ENCODE results near the gene CHRNB4.

The CHRNB4 gene

GRCh38 chr15:78675617-78676360, 34.8 kb upstream of the CHRNB4 start:
- H3K27me3 Mint-ChIP-seq, result no peaks in the 10 kb centered on the region
- no peak overlapping the region for H3K4me3 Mint-ChIP-seq
- intact Hi-C loops (cut with micrococcal nuclease), result no loop called here
- H3K9me3 Mint-ChIP-seq, result peaks cover 6% of the 10 kb centered on the region
- no peak overlapping the region for H3K27ac Mint-ChIP-seq
- peaks cover 6% of the 10 kb centered on the region for H3K4me1 Mint-ChIP-seq (ENCODE audit: low read depth)
- H3K36me3 Mint-ChIP-seq (ENCODE audit: low read depth), result no peaks in the 10 kb centered on the region

GRCh38 chr15:78675206-78675605, 34.2 kb upstream of the CHRNB4 start:
- H3K4me3 Mint-ChIP-seq, result no peak overlapping the region
- no peaks in the 10 kb centered on the region for H3K4me1 Mint-ChIP-seq (ENCODE audit: low read depth)
- no peaks in the 10 kb centered on the region for H3K36me3 Mint-ChIP-seq (ENCODE audit: low read depth)
- H3K27me3 Mint-ChIP-seq, result no peaks in the 10 kb centered on the region
- intact Hi-C loops (cut with micrococcal nuclease), result no loop called here
- no peak overlapping the region for H3K27ac Mint-ChIP-seq
- peaks cover 6% of the 10 kb centered on the region for H3K9me3 Mint-ChIP-seq

DNA sequence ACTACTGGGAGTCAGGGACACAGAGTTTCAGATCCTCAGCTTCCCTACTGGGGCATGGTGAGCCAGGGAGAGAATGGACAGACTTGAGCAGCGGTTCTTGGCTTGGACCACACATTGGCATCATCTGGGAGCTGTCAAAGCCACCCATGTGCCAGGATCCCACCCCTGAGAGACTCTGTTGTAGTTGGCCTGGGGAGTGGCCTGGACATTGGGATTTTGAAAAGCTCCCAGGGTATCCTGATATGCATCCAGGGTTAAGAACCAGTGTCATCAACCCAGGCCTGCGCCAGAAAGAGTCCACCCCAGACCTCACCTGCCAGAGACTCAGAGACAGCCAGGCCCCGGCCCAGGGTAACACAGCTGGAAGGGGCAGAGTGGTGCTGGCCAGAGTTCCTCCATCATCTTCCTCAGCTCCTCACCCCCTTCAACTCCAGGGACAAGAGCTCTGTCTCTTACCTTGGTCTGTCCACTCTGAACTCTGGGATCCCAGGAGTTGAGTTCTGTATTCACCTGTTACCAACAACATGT, 33.0 kb upstream of the CHRNB4 start:
- Mint-ChIP-seq H3K27me3 (peaks cover under 1% of the 10 kb centered on the region), H3K27ac (no peak overlapping the region), H3K36me3 (ENCODE audit: low read depth) (no peaks in the 10 kb centered on the region), H3K9me3 (peaks cover 6% of the 10 kb centered on the region), H3K4me3 (no peak overlapping the region), H3K4me1 (ENCODE audit: low read depth) (no peaks in the 10 kb centered on the region)
- intact Hi-C loops (cut with micrococcal nuclease), result no loop called here

GRCh38 chr15:78673476-78673875, 32.5 kb upstream of the CHRNB4 start:
- Mint-ChIP-seq H3K9me3 (peaks cover 6% of the 10 kb centered on the region), H3K4me3 (no peak overlapping the region), H3K4me1 (ENCODE audit: low read depth) (no peaks in the 10 kb centered on the region), H3K27ac (no peak overlapping the region), H3K36me3 (ENCODE audit: low read depth) (no peaks in the 10 kb centered on the region), H3K27me3 (peaks cover 2% of the 10 kb centered on the region)
- intact Hi-C loops (cut with micrococcal nuclease), result no loop called here

- Mint-ChIP-seq H3K27ac (no peak overlapping the region), H3K36me3 (ENCODE audit: low read depth) (no peaks in the 10 kb centered on the region), H3K9me3 (peaks cover 6% of the 10 kb centered on the region), H3K27me3 (peaks cover 2% of the 10 kb centered on the region), H3K4me1 (ENCODE audit: low read depth) (no peaks in the 10 kb centered on the region), H3K4me3 (no peak overlapping the region)
- intact Hi-C loops (cut with micrococcal nuclease), result no loop called here
These were observed 31.4 kb upstream of the CHRNB4 start for GRCh38 chr15:78672285-78673014.

DNA sequence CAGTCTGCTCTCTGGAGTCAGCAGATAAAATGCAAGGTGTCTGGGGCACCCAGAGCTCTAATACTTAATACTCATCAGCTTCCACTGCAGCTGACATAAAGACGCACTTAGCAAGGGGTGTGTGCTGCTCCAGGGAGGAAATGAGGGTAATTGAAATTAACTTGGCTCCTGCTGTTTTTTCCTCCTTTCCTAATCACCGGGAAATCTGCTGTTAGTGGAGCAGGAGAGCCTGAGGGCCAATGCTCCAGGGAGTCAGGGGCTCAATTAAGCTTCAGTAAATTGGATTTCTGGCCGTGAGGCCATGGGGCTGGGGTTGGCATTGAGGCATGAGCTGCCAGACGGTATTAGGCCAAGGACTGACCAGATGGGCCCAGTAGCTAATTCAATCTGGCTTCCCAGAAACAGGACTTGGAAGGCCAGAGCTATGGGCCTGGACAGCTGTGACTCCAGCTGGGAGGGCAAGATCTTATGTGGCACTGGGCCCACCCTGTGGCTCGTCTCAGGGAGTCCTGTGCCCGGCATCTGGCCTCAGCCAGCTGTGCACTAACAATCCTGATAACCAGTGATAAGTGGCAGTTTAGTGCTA, 30.7 kb upstream of the CHRNB4 start:
- Mint-ChIP-seq H3K36me3 (ENCODE audit: low read depth) (no peaks in the 10 kb centered on the region), H3K27me3 (peaks cover 2% of the 10 kb centered on the region), H3K27ac (no peak overlapping the region), H3K9me3 (peaks cover 6% of the 10 kb centered on the region), H3K4me1 (ENCODE audit: low read depth) (no peaks in the 10 kb centered on the region), H3K4me3 (no peak overlapping the region)
- intact Hi-C loops (cut with micrococcal nuclease), result no loop called here

DNA sequence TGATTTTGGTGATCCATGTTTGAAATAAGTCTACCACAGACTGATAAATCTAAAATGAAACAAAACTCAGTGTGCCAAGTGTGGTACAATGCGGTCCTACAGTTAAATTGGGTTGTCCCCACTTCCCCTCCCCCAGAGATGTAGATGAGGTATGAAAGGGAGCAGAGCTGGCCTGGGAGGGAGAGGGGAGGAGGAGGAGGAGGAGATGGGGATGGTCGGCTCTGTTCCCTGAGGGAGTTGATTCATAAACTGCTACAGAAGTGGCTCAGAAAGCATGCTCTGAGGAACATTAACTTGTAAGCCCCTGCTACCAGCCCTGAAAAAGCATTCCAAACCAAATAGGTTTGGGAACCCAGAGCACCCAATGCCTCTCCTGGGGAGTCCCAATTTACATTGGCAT, 28.0 kb upstream of the CHRNB4 start:
- intact Hi-C loops (cut with micrococcal nuclease), result no loop called here
- Mint-ChIP-seq H3K4me1 (ENCODE audit: low read depth) (peaks cover 4% of the 10 kb centered on the region), H3K9me3 (peaks cover 6% of the 10 kb centered on the region), H3K36me3 (ENCODE audit: low read depth) (no peaks in the 10 kb centered on the region), H3K27ac (no peak overlapping the region), H3K4me3 (no peak overlapping the region), H3K27me3 (peaks cover 3% of the 10 kb centered on the region)

GRCh38 chr15:78667578-78668236, 26.7 kb upstream of the CHRNB4 start:
- intact Hi-C loops (cut with micrococcal nuclease), result no loop called here
- Mint-ChIP-seq H3K27ac (no peak overlapping the region), H3K9me3 (no peaks in the 10 kb centered on the region), H3K4me1 (ENCODE audit: low read depth) (peaks cover 4% of the 10 kb centered on the region), H3K36me3 (ENCODE audit: low read depth) (no peaks in the 10 kb centered on the region), H3K4me3 (no peak overlapping the region), H3K27me3 (peaks cover 3% of the 10 kb centered on the region)

- Mint-ChIP-seq H3K36me3 (ENCODE audit: low read depth) (no peaks in the 10 kb centered on the region), H3K9me3 (no peaks in the 10 kb centered on the region), H3K27me3 (peaks cover 3% of the 10 kb centered on the region), H3K4me1 (ENCODE audit: low read depth) (peaks cover 4% of the 10 kb centered on the region), H3K4me3 (no peak overlapping the region), H3K27ac (no peak overlapping the region)
- intact Hi-C loops (cut with micrococcal nuclease), result no loop called here
These were observed 25.0 kb upstream of the CHRNB4 start for GRCh38 chr15:78666010-78666409.

- no peak overlapping the region for H3K27ac Mint-ChIP-seq
- no peak overlapping the region for H3K4me3 Mint-ChIP-seq
- H3K27me3 Mint-ChIP-seq, result peaks cover 3% of the 10 kb centered on the region
- H3K4me1 Mint-ChIP-seq (ENCODE audit: low read depth), result peaks cover 4% of the 10 kb centered on the region
- H3K36me3 Mint-ChIP-seq (ENCODE audit: low read depth), result no peaks in the 10 kb centered on the region
- intact Hi-C loops (cut with micrococcal nuclease), result no loop called here
- H3K9me3 Mint-ChIP-seq, result no peaks in the 10 kb centered on the region
These were observed 22.7 kb upstream of the CHRNB4 start for GRCh38 chr15:78663703-78664102.

- H3K4me3 Mint-ChIP-seq, result no peak overlapping the region
These were observed 21.0 kb upstream of the CHRNB4 start for GRCh38 chr15:78662028-78662427.

DNA sequence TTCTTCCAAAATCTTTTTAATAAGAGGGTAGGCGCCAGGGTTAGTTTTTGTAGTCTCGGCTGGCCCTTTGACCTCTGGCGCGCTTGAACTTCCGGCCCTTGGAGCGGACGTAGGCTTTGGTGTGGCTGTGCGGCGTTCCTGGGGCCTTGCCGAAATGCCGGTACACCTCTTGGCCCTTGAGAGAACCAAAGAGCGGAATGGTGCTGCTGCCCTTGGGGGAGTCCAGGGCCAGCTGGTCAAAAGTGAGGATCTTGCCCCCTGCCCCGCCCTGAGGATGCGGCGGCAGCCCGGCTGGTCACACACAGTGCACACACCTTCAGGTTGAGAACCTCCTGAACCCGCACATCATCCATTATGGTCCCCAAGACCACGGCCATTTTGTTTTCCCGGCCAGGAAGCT, 20.0 kb upstream of the CHRNB4 start:
- Mint-ChIP-seq H3K27ac (no peak overlapping the region), H3K9me3 (no peaks in the 10 kb centered on the region), H3K4me3 (no peak overlapping the region), H3K4me1 (ENCODE audit: low read depth) (peaks cover 2% of the 10 kb centered on the region), H3K36me3 (ENCODE audit: low read depth) (no peaks in the 10 kb centered on the region), H3K27me3 (peaks cover 6% of the 10 kb centered on the region)
- intact Hi-C loops (cut with micrococcal nuclease), result no loop called here

More at GRCh38 chr15:78662028-78662427, 21.0 kb upstream of the CHRNB4 start:
- Mint-ChIP-seq H3K9me3 (no peaks in the 10 kb centered on the region), H3K27ac (no peak overlapping the region), H3K36me3 (ENCODE audit: low read depth) (no peaks in the 10 kb centered on the region), H3K4me1 (ENCODE audit: low read depth) (peaks cover 4% of the 10 kb centered on the region), H3K27me3 (peaks cover 3% of the 10 kb centered on the region)
- intact Hi-C loops (cut with micrococcal nuclease), result no loop called here

GRCh38 chr15:78660584-78660983, 19.6 kb upstream of the CHRNB4 start:
- Mint-ChIP-seq H3K4me3 (no peak overlapping the region), H3K9me3 (no peaks in the 10 kb centered on the region), H3K36me3 (ENCODE audit: low read depth) (no peaks in the 10 kb centered on the region)

DNA sequence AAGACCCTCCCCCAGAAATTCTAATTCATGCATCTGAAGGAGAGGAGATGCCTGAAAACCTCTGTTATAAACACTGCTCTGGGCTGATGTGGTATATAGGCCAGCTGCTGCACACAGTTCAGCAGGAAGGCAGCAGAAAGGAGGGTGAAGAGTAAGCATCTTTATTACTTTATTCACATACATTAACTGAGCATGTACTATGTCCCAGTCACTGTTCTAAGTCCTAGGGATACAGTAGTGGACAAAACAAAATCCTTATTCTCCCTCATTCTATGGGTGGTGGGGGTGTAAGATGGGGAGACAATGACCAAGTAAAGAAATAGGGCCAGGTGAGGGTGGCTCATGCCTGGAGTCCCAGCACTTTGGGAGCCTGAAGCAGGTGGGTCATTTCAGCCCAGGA, 17.8 kb upstream of the CHRNB4 start:
- H3K9me3 Mint-ChIP-seq, result no peaks in the 10 kb centered on the region
- peaks cover 10% of the 10 kb centered on the region for H3K27me3 Mint-ChIP-seq
- H3K4me1 Mint-ChIP-seq (ENCODE audit: low read depth), result no peaks in the 10 kb centered on the region
- no peak overlapping the region for H3K27ac Mint-ChIP-seq
- no peak overlapping the region for H3K4me3 Mint-ChIP-seq
- H3K36me3 Mint-ChIP-seq (ENCODE audit: low read depth), result no peaks in the 10 kb centered on the region
- intact Hi-C loops (cut with micrococcal nuclease), result no loop called here

More at GRCh38 chr15:78660584-78660983, 19.6 kb upstream of the CHRNB4 start:
- Mint-ChIP-seq H3K27ac (no peak overlapping the region), H3K4me1 (ENCODE audit: low read depth) (no peaks in the 10 kb centered on the region), H3K27me3 (peaks cover 6% of the 10 kb centered on the region)
- intact Hi-C loops (cut with micrococcal nuclease), result no loop called here
